HG03378 (cell line): ENCODE data around the gene LAMTOR4.
A peak's percentile ranks its signal among the peaks of the same experiment; 100 is the strongest.
"Not testable (repeated sequence)": the region's sequence is repeated elsewhere in the genome, so short reads cannot be mapped to it uniquely, and the experiment has no call there.

Source experiments
- ATAC-seq: cut with Tn5 transposase; IDR thresholded peaks from one replicate; pipeline ENCODE4 v1.9.1; 2021; ENCODE audit warnings: mild to moderate bottlenecking, moderate library complexity; ENCODE audit not compliant: unreplicated experiment

LAMTOR4 gene

DNA sequence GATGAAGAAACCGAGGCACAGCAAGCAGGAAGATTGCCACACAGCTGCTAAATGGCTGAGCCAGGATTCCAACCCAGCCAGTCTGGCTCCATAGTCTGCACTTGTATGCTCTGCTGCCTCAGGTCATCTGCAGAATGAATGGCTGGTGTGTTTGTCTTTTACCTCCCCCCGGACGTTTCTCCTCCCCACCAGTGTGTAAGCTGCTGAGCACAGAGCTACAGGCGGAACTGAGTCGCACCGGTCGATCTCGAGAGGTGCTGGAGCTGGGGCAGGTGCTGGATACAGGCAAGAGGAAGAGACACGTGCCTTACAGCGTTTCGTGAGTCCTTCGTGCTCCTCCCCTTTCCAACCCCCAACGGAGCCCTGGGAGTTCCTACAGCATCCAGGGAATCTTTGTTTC, 26.7 kb upstream of the LAMTOR4 start:
- ATAC-seq, result no peak

DNA sequence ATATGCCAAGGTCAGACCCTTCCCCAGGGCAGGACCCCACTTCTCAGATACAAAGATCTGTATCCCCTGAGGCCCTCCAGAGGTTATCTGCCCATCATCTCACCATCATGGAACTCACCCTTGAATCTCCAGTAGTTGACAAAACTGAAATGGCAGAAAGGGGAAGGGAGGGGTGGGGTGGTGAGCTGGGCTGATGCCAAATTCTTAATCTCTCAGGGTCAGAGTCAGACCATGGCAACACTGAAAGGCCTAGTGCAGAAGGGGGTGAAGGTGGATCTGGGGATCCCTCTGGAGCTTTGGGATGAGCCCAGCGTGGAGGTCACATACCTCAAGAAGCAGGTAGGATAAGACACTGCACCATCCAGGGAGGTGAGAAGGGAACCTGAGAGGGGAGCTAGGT, 26.1 kb upstream of the LAMTOR4 start:
- no peak for ATAC-seq

- no peak for ATAC-seq
Measured at GRCh38 chr7:100124301-100125230, 24.2 kb upstream of the LAMTOR4 start.

GRCh38 chr7:100126239-100126930, 22.3 kb upstream of the LAMTOR4 start:
- ATAC-seq, result peak; percentile 23

- peak; percentile 55 for ATAC-seq
Measured at GRCh38 chr7:100126931-100127865, 21.5 kb upstream of the LAMTOR4 start, which contains the start of gene MBLAC1. Gene MBLAC1 (plus strand): TSS chr7:100126967. CDS start chr7:100127396, 429 bp downstream.

- ATAC-seq, result no peak
Measured at GRCh38 chr7:100127866-100128636, 20.7 kb upstream of the LAMTOR4 start.

DNA sequence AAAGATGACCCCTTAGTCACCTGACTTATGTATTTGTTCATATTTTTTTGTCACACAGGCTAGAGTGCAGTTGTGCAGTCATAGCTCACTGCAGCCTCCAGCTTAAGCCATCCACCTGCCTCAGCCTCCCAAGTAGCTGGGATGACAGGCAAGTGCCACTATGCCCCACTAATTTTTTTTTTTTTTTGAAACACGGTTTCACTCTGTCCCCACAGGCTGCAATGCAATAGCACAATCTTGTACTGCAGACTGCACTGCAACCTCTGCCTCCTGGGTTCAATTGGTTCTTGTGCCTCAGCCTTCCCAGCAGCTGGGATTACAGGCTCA, 20.1 kb upstream of the LAMTOR4 start:
- no peak for ATAC-seq

- not testable (repeated sequence) for ATAC-seq
Measured at GRCh38 chr7:100130220-100130607, 18.5 kb upstream of the LAMTOR4 start.

- no peak for ATAC-seq
Measured at GRCh38 chr7:100130608-100131453, 17.9 kb upstream of the LAMTOR4 start.

DNA sequence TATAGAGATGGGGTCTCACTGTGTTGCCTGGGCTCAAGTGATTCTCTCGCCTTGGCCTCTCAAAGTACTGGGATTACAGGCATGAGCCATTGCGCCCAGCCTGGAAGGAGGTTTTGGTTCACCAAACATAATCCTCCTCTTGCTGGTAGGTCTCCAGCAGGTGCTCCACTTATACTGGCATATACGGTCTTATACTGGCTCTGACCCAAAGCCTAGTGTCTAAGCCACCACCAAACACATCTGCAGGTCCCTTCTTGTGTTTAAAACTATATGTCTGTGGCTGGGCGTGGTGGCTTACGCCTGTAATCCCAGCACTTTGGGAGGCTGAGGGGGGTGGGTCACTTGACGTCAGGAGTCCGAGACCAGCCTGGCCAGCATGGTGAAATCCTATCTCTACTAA, 16.6 kb upstream of the LAMTOR4 start:
- ATAC-seq, result no peak

DNA sequence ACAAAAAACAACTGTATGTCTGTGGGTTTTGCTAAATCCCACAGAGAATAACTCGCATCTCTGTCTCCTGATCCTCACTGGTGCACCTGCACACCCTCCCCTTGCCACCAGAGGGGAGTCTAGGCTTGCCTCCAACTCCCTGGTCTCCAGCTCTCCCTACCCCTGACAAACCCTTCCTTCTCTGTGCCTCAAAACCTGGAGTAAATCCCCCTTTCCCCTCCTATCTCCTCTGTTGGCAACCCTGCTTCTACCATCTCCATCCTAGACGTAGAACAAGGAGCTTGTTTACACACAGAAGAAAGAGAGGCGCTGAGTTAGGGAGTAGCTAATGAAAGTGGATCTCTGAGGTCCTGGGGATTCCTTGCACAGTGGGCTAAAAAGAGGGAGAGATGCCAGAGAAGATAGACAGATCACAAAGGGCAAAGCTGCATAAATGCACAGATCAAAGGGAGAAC, 16.0 kb upstream of the LAMTOR4 start:
- ATAC-seq, result no peak

GRCh38 chr7:100137851-100138760, 10.6 kb upstream of the LAMTOR4 start:
- ATAC-seq, result no peak

DNA sequence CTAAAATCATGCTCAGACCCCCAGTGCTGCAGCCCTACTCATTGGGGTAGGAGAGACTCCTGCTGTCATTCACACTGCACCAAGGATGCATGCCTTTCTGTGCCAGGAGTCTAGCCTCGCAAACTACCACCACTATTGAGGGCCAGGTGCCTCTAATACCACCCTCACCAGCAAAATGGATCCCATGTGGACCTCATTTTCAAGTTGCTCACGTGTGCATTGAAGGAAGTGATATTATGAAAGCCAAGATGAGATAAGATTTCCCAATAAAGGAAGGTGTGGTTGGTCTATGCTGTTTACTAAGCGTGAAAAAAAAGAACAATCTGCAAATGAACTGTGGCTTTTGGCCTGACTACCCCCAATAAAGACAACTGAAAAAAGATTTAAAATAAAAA, 7.2 kb upstream of the LAMTOR4 start:
- ATAC-seq, result no peak

DNA sequence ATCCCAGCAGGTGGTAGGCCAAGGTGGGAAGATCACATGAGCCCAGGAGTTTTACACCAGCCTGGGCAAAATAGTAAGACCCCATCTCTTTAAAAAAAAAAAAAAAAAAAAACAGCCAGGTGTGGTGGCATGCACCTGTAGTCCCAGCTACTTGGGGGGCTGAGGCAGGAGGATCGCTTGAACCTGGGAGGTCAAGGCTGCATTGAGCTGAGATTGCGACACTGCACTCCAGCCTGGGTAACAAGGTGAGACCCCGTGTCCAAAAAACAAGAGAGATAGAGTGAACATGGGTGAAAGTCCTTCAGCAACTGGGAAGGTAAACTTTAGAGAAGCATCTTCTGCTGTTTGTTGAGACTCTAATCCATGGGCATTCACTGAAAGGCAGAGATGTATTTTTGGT, 6.3 kb upstream of the LAMTOR4 start:
- no peak for ATAC-seq

GRCh38 chr7:100146350-100146749, 2.4 kb upstream of the LAMTOR4 start:
- not testable (repeated sequence) for ATAC-seq

DNA sequence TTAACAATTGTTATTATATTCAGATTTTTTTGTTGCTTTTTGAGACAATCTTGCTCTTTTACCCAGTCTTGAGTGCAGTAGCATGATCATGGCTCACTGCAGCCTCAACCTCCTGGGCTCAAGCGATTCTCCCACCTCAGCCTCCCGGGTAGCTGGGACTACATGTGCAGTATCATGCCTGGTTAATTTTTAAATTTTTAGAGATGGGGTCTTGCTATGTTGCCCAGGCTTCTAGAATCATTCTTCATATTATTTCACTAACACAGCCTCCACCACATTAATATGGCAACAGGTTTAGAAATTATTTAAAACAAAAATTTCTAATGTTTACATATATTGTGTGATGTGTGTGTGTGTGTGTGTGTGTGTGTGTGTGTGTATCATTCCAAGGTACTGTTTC, 1.4 kb upstream of the LAMTOR4 start:
- no peak for ATAC-seq

GRCh38 chr7:100148225-100148558, 526 bp upstream of the LAMTOR4 start:
- no peak for ATAC-seq

- no peak for ATAC-seq
Measured at GRCh38 chr7:100152404-100152803, 3.7 kb downstream of the LAMTOR4 start.
